GM19463 (cell line): ENCODE data around the gene PLEKHM3.
"Not testable (repeated sequence)": the region's sequence is repeated elsewhere in the genome, so short reads cannot be mapped to it uniquely, and the experiment has no call there.

Source experiments
- ATAC-seq: cut with Tn5 transposase; IDR thresholded peaks from one replicate; pipeline ENCODE4 v1.9.1; 2021; ENCODE audit warnings: mild to moderate bottlenecking, moderate library complexity; ENCODE audit not compliant: unreplicated experiment

PLEKHM3 gene

GRCh38 chr2:207835805-207836204 lies 189.5 kb downstream of the PLEKHM3 start:
- ATAC-seq, result no peak

GRCh38 chr2:207833251-207833751 lies 192.0 kb downstream of the PLEKHM3 start:
- peak; percentile 99 for ATAC-seq

GRCh38 chr2:207831584-207832248 lies 193.6 kb downstream of the PLEKHM3 start:
- no peak for ATAC-seq

GRCh38 chr2:207830778-207831438 lies 194.4 kb downstream of the PLEKHM3 start:
- ATAC-seq, result no peak

DNA sequence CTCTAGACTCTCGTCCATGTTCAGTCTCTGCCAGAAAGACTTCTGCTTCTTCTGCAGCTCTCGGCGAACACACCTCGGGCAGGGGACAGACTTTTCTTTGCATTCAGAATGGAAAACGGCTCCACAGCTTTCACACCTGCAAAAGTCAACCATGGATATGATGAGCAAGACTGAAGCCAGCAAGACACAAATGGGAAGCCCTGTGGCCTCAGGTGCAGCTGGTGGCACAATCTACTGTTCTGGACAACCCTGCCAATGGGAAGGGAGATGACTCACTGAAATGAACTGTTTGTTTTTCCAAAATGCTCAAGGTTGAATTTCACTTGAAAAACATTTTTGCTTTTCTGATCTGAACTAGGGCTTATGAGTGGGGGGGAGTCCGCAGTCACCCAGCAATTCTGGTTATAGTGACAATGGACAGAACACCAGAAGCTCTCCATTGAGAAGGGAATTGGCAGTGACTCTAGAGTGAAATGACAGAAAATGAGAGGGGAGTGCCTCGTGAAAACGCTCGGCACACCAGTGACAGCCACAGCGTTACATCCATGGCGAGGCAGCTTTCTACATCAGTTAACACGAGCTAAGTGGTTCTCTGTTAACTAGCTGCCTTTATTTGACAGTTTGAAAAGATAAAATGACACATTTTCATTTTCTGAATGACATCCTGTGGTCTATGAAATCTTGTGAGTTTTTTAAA lies 196.8 kb downstream of the PLEKHM3 start:
- ATAC-seq, result no peak

GRCh38 chr2:207825978-207826377 lies 199.3 kb downstream of the PLEKHM3 start:
- no peak for ATAC-seq

- no peak for ATAC-seq
Measured at GRCh38 chr2:207825045-207825954, 200.0 kb downstream of the PLEKHM3 start.

GRCh38 chr2:207823865-207824264 lies 201.5 kb downstream of the PLEKHM3 start:
- ATAC-seq, result no peak

DNA sequence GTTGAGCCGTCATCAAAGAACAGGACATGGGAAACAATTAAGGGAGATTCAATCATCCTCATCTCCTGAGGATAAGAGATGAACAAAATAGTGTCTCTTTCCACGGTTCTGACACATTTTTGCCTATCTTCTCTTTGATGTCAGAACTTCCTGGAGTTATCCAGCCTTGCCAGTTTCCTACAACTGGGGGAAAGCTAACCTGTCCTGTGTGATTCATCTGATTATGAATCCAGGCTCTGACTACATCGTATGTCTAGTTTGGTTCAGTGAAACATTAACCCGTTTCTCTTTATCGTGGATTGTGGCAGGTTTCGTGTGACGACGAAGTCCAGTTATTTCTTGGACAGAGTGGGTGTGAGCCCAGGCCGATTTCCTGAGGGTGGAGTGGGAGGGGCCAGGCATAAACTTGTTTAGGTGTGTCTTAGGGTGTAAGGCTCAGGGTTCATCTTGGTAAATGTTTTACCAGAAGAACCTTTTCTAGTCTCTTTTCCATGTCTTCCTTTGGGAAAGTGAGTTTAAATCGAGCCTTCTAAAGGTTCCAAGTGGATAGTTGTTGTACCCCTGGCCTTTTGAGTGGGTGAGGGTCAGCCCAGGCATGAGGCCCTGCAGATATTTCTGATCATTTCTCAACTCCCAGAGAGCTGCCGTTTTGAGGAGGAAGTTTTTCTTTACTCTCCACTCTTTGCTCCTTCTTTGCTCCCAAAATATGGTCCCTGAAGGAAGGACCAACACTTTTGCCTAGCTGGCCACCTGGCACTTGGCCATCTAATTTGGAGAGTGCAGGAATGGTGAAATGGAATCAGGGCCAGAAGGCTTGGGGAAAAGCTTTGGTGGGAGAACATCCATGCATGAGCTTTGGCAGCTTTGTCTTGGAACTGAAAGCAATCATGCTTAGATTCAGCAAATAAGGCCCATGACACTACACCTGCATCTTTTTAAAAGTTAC lies 205.2 kb downstream of the PLEKHM3 start:
- no peak for ATAC-seq

DNA sequence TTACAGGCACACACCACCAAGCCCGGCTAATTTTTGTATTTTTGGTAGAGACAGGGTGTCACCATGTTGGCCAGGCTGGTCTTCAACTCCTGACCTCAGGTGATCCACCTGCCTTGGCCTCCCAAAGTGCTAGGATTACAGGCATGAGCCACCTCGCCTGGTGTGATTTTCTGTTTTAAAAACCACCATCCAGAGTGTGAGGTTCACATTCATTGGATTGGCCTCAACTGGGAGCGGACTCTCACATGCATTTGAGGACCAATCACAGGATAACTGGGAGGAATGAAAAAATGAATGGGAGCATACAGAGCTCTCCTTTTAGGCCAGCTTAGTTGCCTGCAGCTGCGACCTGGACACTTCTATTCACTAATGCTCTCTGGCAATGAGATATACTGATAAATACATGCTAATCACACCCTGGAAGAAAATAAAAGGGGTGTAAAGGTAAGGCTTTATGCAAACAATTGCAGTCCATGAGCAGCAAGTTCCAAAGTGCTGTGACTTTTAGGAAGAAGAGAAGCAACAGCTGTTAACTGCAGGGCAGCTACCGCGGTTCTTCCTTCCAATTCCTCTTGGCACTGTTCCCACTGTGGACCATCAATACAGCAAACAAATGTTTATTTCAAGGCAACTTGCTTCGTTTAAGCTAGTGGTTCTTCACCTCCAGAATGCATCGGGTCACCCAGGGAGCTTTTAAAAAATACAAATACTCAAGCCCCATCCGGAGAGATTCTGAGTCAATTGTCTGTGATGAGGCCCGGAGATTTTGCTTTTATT lies 206.1 kb downstream of the PLEKHM3 start:
- ATAC-seq, result no peak

- ATAC-seq, result no peak
Measured at GRCh38 chr2:207816546-207816945, 208.8 kb downstream of the PLEKHM3 start.

DNA sequence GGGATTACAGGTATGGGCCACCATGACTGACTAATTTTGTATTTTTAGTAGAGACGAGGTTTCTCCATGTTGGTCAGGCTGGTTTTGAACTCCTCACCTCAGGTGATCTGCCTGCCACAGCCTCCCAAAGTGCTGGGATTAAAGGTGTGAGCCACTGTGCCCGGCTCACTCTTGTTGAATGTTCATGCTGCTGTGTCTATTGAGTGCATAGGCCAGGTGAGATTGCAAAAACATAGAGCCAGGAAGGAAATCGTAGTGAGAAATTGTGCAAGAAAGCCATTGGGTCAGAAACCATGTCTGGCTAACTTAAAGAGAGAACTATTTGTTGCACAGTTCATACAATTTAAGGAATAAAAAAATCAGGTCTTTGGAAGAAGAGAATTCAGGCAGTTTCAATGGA lies 210.1 kb downstream of the PLEKHM3 start:
- ATAC-seq, result no peak

- ATAC-seq, result no peak
Measured at GRCh38 chr2:207813942-207814341, 211.4 kb downstream of the PLEKHM3 start.

- no peak for ATAC-seq
Measured at GRCh38 chr2:207813221-207813916, 212.0 kb downstream of the PLEKHM3 start.

DNA sequence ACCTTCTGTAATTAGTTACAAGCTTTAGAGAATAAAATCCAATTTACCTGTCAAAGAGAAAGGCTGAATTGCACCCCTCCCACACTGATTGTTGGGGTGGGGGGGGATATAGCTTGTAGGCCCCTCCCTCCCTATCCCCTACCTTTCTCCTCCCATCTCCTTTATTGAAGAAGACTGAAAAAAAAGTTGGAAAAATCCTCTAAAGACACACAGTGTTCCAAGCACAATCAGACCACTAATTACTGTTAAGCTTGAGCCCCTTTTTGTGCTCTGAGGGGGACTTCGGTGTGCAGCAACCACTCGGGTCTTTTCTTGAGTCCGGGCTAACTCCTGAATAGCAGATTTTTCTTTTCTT lies 212.6 kb downstream of the PLEKHM3 start:
- no peak for ATAC-seq

DNA sequence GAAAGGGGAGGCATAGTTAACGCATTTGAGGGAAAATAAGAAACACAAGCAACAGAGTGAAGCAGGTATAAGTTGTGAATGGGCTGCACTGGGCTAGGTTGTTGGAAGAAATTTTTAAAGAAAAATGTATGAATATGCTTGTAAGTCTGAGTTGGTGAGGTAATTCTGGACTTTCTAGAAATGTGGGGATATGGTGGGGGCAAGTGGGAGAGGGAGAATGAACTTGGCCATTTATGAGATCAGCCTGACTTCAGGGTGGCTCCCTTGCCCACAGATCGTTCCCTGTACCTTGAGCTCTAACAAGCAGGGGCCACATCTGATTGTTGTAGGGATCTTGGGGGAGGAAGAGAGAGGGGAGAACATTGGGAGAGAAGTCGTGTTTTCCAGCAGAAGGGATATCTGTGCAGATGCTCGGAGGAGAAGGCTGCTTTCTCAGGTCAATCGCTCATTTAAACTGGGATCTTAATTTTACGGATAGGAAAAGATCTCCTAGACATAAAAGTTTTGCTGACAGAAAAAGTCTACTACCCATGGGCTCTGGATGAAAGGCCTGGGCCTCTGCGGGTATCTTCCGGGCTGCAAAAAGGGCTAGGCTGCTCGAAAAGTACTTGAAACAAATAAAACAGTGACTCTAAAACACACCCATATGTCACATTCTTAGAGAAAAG lies 213.1 kb downstream of the PLEKHM3 start:
- no peak for ATAC-seq

DNA sequence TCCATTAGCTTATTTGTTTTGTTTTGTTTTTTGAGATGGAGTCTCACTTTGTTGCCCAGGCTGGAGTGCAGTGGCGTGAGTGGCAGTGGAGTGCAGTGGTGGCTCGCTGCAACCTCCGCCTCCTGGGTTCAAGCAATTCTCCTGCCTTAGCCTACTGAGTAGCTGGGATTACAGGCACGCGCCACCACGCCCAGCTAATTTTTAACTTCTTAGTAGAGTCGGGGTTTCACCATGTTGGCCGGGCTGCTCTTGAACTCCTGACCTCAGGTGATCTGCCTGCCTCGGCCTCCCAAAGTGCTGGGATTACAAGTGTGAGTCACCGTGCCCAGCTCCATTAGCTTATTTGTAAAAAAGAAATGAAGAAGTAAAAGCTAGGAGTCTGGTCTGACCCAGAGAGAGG lies 213.7 kb downstream of the PLEKHM3 start:
- ATAC-seq, result not testable (repeated sequence)

GRCh38 chr2:207810200-207810788 lies 215.0 kb downstream of the PLEKHM3 start:
- no peak for ATAC-seq
